Measurements from ENCODE around the gene GABRD. TPM values are rescaled to one million over a fixed set of nuclear protein-coding genes. Genes with fewer than 3 reads are reported as not detected.

Gene GABRD
- total and polyA plus RNA-seq, 12 donors: 0.72 to 6.6 (median 3.0) TPM; not detected in 1

GRCh38 chr1:2039251-2039650 is 20.1 kb downstream of the GABRD start:
- intact Hi-C loops (cut with DNase I): no loop called here
- H3K27ac ChIP-seq: no peak overlapping the region
- no peaks in the 10 kb centered on the region for H3K4me1 ChIP-seq (replicated peaks in 1 of 2)
- DNase-seq: no peak
- no peaks in the 10 kb centered on the region for H3K9me3 ChIP-seq (replicated peaks in 1 of 3)
- H3K4me3 ChIP-seq: no peak overlapping the region
- no peaks in the 10 kb centered on the region for H3K27me3 ChIP-seq
- TF ChIP-seq CTCF (IDR thresholded peaks at IDR 0.05) (no peak), POLR2A (IDR thresholded peaks at IDR 0.05) (no peak)
- no peaks in the 10 kb centered on the region for H3K36me3 ChIP-seq (replicated peaks in 1 of 2)
- 86 to 95% (median 90%) methylated on average over 8 of the region's 8 CpGs for WGBS, 4 donors

GRCh38 chr1:2041305-2041704 is 22.2 kb downstream of the GABRD start:
- Histone ChIP-seq H3K27me3 (no peaks in the 10 kb centered on the region), H3K9me3 (replicated peaks in 1 of 3) (no peaks in the 10 kb centered on the region), H3K27ac (no peak overlapping the region), H3K4me1 (replicated peaks in 1 of 2) (peaks cover 3 to 14% of the 10 kb centered on the region in 2 donors), H3K4me3 (no peak overlapping the region), H3K36me3 (replicated peaks in 1 of 2) (no peaks in the 10 kb centered on the region)
- DNase-seq: no peak
- 82 to 94% (median 84%) methylated on average over 3 to 15 of the region's 15 CpGs for WGBS, 4 donors
- TF ChIP-seq CTCF (IDR thresholded peaks at IDR 0.05) (no peak), POLR2A (IDR thresholded peaks at IDR 0.05) (no peak)
- intact Hi-C loops (cut with DNase I): loop anchor here in 1 of 2 donors (5.0 kb wide), 1 partner anchor 84 kb away; no protein-coding TSS in a partner anchor

GRCh38 chr1:2041887-2042286 is 22.7 kb downstream of the GABRD start:
- H3K4me1 ChIP-seq (replicated peaks in 1 of 2): peaks cover 3 to 14% of the 10 kb centered on the region in 2 donors
- H3K4me3 ChIP-seq: no peak overlapping the region
- H3K27me3 ChIP-seq: no peaks in the 10 kb centered on the region
- H3K9me3 ChIP-seq (replicated peaks in 1 of 3): no peaks in the 10 kb centered on the region
- H3K36me3 ChIP-seq (replicated peaks in 1 of 2): no peaks in the 10 kb centered on the region
- TF ChIP-seq CTCF (IDR thresholded peaks at IDR 0.05): no peak
- no peak for TF ChIP-seq POLR2A (IDR thresholded peaks at IDR 0.05)
- intact Hi-C loops (cut with DNase I): loop anchor here in 1 of 2 donors (5.0 kb wide), 1 partner anchor 85 kb away; no protein-coding TSS in a partner anchor
- no peak for DNase-seq
- no peak overlapping the region for H3K27ac ChIP-seq
- WGBS, 4 donors: 56 to 84% (median 79%) methylated on average over 2 to 4 of the region's 4 CpGs

- peaks cover 3 to 14% of the 10 kb centered on the region in 2 donors for H3K4me1 ChIP-seq (replicated peaks in 1 of 2)
- intact Hi-C loops (cut with DNase I): loop anchor here in 1 of 2 donors (5.0 kb wide), 1 partner anchor 86 kb away; no protein-coding TSS in a partner anchor
- DNase-seq: no peak
- H3K9me3 ChIP-seq (replicated peaks in 1 of 3): no peaks in the 10 kb centered on the region
- no peaks in the 10 kb centered on the region for H3K27me3 ChIP-seq
- no peak overlapping the region for H3K27ac ChIP-seq
- TF ChIP-seq POLR2A (IDR thresholded peaks at IDR 0.05) (no peak), CTCF (IDR thresholded peaks at IDR 0.05) (no peak)
- 80 to 86% (median 83%) methylated on average over 14 to 41 of the region's 41 CpGs for WGBS, 4 donors
- no peaks in the 10 kb centered on the region for H3K36me3 ChIP-seq (replicated peaks in 1 of 2)
- no peak overlapping the region for H3K4me3 ChIP-seq
Observed at GRCh38 chr1:2042830-2043773, 24.0 kb downstream of the GABRD start.

Measured in adrenal gland (tissue), 12 donors.